Left lobe of liver (tissue), 2 donors: ENCODE data around the gene ZBTB44. TPM values are rescaled to one million over a fixed set of nuclear protein-coding genes. Genes with fewer than 3 reads are reported as not detected.
A peak's percentile ranks its signal among the peaks of the same experiment; 100 is the strongest.
"Not testable (repeated sequence)": the region's sequence is repeated elsewhere in the genome, so short reads cannot be mapped to it uniquely, and the experiment has no call there.

Source experiments
- ATAC-seq: fragments of 200-7000 bp; cut with Tn5 transposase; one replicate; pipeline ENCODE4 v1.9.1; 2020; ENCODE audit warnings: mild to moderate bottlenecking, moderate library complexity
- DNase-seq: peaks from one replicate; pipeline ENCODE4 v3.0.0-alpha.2; 2020; ENCODE audit warnings: low spot score
- total RNA-seq: library from RNA; stranded (reverse); gene quantifications from one replicate; pipeline ENCODE4 v1.2.1, GENCODE V29; 2021
- donor health status: DM: no; HTN: no; CAD: no; lungs with moderate emphysema.
- donor health status: DM: no; HTN: yes; CAD: no.

ZBTB44 gene
- total RNA-seq, 1 donor from 2014 or later, result 17.1 TPM

DNA sequence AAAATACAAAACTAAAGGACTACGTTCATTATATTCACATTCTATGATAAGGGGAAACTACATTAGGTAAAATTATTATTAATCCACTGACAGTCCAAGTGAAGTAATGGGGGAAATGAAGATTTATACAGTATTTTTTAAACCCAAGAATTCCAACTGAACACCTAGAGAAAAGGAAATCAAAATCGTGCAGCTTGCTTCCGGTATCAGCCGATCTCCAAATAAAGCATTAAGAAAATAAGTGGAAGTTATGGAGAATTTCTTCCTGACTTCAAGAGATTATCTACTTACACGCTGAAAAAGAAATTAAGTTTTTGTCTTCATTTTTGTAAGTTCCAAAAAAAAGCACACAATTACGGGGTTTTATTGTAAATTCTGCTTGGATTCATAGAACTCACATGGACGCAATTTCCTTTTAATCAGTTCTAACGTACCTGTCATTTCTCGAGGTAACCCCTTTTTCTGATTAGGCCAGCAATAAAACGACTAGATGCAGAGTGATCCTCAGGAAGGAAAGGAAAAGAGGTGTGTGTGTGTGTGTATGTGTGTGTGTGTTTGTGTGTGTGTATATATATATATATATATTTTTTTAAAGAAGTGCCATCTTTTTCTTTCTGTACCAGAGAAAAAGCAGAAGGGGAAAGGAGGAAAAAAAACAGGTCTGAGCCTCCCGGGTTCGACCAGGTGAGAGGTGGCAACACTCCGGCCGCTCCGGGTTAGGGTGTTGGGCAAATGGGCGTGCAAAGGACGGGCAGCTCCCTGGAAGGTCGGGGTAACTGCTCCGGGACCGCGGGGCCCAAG, 1.1 kb downstream of the ZBTB44 start:
- DNase-seq, result no peak
- ATAC-seq, result no peak

- DNase-seq (no peak), ATAC-seq (no peak)
Observed at GRCh38 chr11:130312046-130312445, 2.7 kb downstream of the ZBTB44 start.

DNA sequence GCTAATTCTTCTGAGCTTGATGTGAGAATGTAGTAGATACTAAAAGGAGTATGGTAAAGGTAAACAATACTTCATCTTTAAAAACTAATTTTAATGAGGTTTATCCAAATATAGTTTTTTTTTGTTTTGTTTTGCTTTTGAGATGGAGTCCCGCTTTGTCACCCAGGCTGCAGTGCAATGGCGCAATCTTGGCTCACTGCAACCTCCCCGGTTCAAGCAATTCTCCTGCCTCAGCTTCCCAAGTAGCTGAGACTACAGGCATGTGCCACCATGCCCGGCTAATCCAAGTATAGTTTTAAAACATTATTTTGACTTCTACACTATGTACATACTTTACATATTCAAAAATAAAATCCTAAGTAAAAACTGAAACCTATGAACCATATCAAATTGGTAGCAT, 4.1 kb downstream of the ZBTB44 start:
- no peak for DNase-seq
- ATAC-seq, result no peak

DNA sequence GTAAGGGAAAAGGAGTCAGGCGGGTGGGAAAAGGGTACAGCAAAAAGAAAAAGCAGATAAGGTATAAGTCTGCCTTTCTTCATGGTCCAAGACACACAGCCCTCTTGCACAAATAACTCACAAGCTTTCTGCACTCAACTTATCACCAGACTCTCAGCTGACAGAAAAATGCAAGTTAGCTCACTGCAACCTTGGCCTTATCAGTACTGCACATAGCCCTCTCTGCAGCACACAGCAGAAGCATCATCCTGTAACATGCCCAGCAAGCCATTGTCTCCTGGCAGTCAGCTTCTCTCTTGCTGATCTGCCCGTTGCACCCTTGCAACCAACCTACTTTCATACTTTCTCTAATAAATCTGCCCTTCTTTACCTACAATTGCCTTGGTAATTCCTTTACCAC, 5.8 kb downstream of the ZBTB44 start:
- ATAC-seq, result no peak
- DNase-seq, result no peak

DNA sequence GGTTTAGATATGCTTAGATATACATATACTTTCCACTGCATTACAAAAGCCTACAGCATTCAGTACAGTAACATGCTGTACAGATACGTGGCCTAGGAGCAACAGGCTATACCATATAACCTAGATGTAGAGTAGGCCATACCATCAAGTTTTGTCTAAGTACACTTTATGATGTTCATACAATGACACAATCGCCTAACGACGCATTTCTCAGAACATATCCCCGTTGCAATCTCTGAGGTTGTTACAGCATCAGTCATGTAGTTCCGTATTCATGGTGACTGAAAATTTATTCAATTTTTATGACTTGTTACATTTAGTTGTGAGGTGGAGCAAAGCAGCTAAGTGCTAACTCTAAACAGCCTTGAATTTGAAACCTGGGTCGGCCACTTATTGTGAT, 6.7 kb downstream of the ZBTB44 start:
- ATAC-seq (no peak), DNase-seq (no peak)

GRCh38 chr11:130304651-130305050, 10.1 kb downstream of the ZBTB44 start:
- DNase-seq, result no peak

DNA sequence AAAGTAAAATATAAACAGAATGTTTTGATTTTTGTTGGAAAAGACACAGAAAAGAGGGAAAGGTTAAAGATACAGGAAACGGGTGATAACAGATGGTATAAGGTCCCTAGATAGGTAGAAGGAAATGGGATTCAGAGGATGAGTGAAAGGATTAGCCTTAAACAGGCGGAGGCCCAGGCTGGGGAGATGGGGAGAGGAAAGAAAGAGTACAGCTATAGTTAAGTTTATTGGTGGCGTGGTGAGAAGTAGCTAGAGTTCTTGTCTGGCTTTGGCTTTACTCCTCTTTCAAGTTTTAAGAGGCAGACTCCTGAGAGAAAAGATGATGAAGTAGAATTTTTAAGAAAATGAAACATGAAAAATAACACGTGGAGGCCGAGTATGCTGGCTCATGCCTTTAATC, 13.7 kb downstream of the ZBTB44 start:
- ATAC-seq (no peak), DNase-seq (no peak)

More at GRCh38 chr11:130304651-130305050, 10.1 kb downstream of the ZBTB44 start:
- ATAC-seq, result no peak

DNA sequence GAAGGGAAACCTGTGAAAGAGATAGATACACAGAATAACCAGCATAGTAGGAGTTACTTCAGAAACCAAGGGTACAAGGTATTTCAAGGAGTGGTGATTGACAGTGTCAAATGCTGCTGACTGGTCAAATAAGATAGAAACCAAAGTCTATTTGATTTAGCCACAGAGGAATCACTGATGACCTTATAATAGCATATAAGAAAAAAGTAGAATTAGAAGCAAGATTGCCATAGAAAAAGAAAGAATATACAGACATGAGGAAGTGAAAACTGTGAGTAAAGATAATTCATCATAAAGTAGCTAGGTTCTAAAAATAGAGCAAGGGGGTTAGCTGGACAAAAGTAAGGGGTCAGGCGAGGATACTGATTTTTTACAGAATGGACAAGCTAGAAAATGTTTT, 14.2 kb downstream of the ZBTB44 start:
- no peak for DNase-seq

GRCh38 chr11:130299978-130300377, 14.7 kb downstream of the ZBTB44 start:
- no peak for DNase-seq
- no peak for ATAC-seq

More for the DNA sequence above, 14.2 kb downstream of the ZBTB44 start:
- ATAC-seq, result no peak

DNA sequence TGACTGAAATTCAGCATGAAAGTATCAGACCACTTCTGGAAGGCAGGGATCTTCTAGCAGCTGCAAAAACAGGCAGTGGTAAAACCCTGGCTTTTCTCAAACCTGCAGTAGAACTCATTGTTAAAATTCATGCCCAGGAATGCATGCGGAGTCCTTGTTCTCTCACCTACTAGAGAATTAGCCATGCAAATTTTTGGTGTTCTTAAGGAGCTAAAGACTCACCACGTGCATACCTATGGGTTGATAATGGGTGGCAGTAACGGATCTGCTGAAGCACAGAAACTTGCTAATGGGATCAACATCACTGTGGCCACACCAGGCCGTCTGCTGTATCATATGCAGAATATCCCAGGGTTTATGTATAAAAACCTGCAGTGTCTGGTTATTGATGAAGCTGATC, 19.1 kb downstream of the ZBTB44 start:
- DNase-seq (no peak), ATAC-seq (no peak)

DNA sequence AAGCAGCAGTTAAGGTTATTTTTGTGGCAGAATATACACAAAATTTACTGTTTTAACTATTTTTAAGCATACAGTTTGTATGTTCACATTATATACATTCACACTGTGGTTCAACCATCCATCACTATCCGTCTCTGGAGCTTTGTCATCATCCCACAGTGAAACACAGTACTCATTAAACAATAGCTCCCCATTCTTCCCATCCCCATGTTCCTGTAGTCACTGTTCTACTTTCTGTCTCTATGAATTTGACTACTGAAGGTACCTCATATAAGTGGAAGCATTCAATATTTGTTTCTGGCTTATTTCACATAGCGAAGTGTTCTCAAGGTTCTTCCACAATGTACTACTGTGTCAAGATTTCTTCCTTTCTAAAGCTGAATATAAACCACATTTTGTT, 32.6 kb downstream of the ZBTB44 start:
- ATAC-seq (no peak), DNase-seq (no peak)

GRCh38 chr11:130281341-130281740, 33.4 kb downstream of the ZBTB44 start:
- ATAC-seq, result not testable (repeated sequence)

GRCh38 chr11:130279989-130280388, 34.7 kb downstream of the ZBTB44 start:
- no peak for DNase-seq
- no peak for ATAC-seq

More at GRCh38 chr11:130281341-130281740, 33.4 kb downstream of the ZBTB44 start:
- DNase-seq, result not testable (repeated sequence)

DNA sequence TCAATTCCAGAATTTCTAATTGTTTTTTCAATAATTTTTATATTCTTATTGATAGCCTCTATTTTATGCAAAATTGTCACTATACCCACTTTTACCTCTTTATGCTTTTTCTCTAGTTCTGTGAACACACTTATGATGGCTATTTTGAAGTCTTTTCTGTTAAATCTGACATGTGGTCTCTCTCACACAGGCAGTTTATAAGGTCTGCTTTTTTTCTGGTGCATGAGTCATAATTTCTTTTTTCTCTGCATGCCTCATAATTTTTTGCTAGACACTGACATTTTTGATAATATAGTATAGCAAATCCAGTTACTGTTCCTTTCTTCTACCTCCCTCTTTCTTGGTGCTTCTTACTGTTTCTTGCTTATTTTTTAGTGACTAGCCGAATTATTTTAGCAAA, 36.0 kb downstream of the ZBTB44 start:
- no peak for ATAC-seq
- DNase-seq, result no peak

DNA sequence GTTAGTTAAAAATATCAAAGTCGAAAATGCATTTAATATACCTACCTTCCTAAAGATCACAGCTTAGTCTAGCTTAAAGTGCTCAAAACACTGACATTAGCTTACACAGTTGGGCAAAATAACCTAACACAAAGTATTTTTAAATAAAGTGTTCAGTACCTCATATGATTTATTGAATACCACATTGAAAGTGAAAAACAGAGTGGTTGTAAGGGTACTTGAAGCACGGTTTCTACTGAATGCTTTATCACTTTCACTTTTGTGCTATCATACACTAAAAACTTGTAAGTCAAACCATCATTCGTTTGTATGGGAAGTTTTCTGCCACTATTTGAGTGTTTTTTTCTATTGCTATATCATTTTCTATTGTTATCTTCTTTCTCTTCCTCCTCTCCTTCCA, 36.6 kb downstream of the ZBTB44 start:
- no peak for DNase-seq
- no peak for ATAC-seq

DNA sequence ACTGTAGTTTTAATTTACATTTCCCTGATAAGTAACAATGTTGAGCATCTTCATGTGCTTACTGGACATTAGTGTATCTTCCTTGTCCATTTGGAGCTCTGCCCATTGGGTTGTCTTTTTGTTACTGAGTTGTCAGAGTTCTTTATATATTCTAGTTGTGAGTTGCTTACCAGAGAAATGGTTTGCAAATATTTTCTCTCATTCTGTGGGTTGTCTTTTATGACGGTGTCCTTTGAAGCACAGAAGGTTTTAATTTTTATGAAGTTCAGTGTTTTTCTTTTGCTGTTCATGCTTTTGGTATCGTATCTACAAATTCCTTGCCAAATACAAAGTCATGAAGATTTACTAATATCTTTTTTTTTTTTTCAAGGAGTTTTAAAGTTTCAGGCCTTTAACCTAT, 42.4 kb downstream of the ZBTB44 start:
- ATAC-seq (no peak), DNase-seq (no peak)

DNA sequence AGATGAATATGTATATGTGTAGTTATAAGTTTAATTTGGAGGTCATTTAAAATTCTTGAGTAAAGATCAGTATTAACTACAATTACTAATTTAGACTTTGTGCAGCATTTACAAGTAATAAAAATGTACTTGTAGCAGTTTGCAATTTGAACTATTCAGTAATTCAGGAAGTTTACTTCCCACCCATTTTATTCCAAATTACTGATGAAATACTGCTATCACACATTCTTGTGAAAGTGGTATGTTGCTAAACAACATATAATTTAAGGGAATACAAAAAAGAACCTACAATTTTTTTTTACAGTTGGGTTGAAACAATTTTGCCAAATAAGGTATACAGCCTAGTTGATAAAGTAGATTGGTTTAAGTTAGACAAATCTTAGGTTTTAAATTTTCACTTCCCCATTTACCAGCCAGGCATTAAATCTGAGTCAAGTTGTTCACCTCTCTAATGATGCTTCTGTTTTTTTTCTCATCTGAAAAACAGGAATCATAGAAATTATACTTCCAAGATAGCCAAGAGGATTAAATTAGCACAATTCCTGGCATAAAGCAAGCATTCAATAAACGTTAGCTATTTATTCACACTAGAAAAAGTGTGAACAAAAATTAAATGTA, 45.3 kb downstream of the ZBTB44 start:
- ATAC-seq (no peak), DNase-seq (no peak)

GRCh38 chr11:130263351-130263750, 51.4 kb downstream of the ZBTB44 start:
- DNase-seq (no peak), ATAC-seq (no peak)

GRCh38 chr11:130262424-130262823, 52.3 kb downstream of the ZBTB44 start:
- ATAC-seq (peak; percentile 59), DNase-seq (no peak)

DNA sequence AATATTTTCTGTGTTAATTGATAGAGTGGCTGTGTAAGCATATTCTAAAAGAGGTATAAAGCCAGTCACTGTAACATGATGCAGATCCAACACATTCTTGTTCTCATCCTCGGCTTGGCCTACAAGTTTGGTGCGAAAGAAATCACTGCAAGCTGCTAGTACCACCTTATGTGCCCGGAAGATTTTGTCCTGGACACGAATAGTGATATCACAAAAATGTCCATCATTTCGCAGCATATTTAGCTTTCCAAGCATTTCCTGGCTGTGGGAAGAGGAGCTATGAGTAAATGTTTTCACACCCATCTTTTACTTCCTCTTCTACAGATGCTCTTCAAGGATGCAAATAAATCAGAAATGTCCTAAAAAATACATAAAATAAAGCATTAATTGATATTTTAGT, 53.1 kb downstream of the ZBTB44 start:
- ATAC-seq (no peak), DNase-seq (no peak)

GRCh38 chr11:130260742-130261141, 54.0 kb downstream of the ZBTB44 start:
- DNase-seq (no peak), ATAC-seq (no peak)

DNA sequence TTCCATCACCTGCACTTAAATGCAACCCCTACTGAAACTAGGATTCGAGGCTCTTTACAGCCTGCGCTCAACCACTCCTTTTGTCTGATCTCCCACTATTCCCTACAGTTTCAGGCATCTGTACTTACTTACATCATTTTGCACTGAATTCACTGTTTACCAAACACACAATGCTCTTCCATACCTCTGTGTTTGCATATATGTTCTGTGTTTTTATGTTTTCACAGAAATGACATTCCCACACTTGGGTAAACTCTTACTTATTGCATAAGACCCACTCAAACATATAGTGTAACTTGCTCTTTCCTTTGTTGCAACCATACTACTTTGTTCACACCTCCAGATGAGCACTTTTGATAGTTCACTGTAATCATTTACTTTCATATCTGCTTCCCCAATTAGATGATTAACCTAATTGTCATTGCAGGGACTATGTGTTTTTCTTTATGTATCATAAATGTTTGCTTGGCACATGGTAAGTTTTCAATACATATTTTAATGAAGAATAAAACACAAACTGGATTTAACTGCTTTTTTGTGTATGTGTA, 54.6 kb downstream of the ZBTB44 start:
- ATAC-seq (no peak), DNase-seq (no peak)
